Natural killer cell (primary cell): Measurements from ENCODE around the gene VCAN. TPM values are rescaled to one million over a fixed set of nuclear protein-coding genes. Genes with fewer than 3 reads are reported as not detected.

Experiments
- ATAC-seq, 3 donors: fragments of 150-1000 bp in 2 of 3; fragments of 200-7000 bp in 1 of 3; cut with Tn5 transposase; 1 replicate in 1 of 3; 2 replicates in 2 of 3; pipeline ENCODE4 v1.10.0; 2021; ENCODE audit warnings: mild to moderate bottlenecking in 2 of 3, moderate library complexity in 2 of 3
- DNase-seq, 2 donors: peaks; one replicate each; pipeline versions ENCODE4 v3.0.0 to v3.0.0-alpha.2; 2013 to 2021; ENCODE audit warnings: mixed read lengths in 1 of 2
- H3K27ac ChIP-seq: one replicate; pipeline ENCODE4 v1.5.1; 2013; ENCODE audit warnings: mild to moderate bottlenecking, low read length
- H3K27me3 ChIP-seq: one replicate; pipeline ENCODE4 v1.6.1; 2013; ENCODE audit warnings: low read length; ENCODE audit not compliant: control insufficient read depth, insufficient read depth
- H3K36me3 ChIP-seq: one replicate; pipeline ENCODE4 v1.6.1; 2013; ENCODE audit warnings: low read length; ENCODE audit not compliant: control insufficient read depth, insufficient read depth
- H3K4me1 ChIP-seq: one replicate; pipeline ENCODE4 v1.6.1; 2013; ENCODE audit warnings: low read length; ENCODE audit not compliant: control insufficient read depth, insufficient read depth
- H3K4me3 ChIP-seq: one replicate; pipeline ENCODE4 v1.5.1; 2013; ENCODE audit warnings: low read length
- H3K9me3 ChIP-seq: one replicate; pipeline ENCODE4 v1.6.1; 2013; ENCODE audit warnings: low read length; ENCODE audit not compliant: control insufficient read depth, insufficient read depth
- H3K27ac Mint-ChIP-seq, 2 donors: one replicate each; pipeline ENCODE4 v1.8.0; 2022; ENCODE audit warnings: mild to moderate bottlenecking in 2 of 2, mixed read lengths in 2 of 2, moderate library complexity in 1 of 2
- H3K27me3 Mint-ChIP-seq, 2 donors: one replicate each; pipeline ENCODE4 v1.8.0; 2022; ENCODE audit warnings: low read depth in 2 of 2, mixed read lengths in 2 of 2
- H3K36me3 Mint-ChIP-seq: one replicate; pipeline ENCODE4 v1.8.0; 2022; ENCODE audit warnings: mixed read lengths
- H3K4me1 Mint-ChIP-seq, 2 donors: one replicate each; pipeline ENCODE4 v1.8.0; 2022; ENCODE audit warnings: mixed read lengths in 2 of 2
- H3K4me3 Mint-ChIP-seq: one replicate; pipeline ENCODE4 v1.8.0; 2022; ENCODE audit warnings: mild to moderate bottlenecking, moderate library complexity, mixed read lengths
- H3K9me3 Mint-ChIP-seq, 2 donors: one replicate each; pipeline ENCODE4 v1.8.0; 2022; ENCODE audit warnings: mixed read lengths in 2 of 2
- WGBS: methylation state at CpG from one replicate; pipeline ENCODE4 v1.1.7; 2013; ENCODE audit warnings: missing lambda C conversion rate; ENCODE audit not compliant: insufficient coverage; 5-methylcytosine and 5-hydroxymethylcytosine counted together
- intact Hi-C: fragments of 100-400 bp; cut with micrococcal nuclease; formaldehyde crosslinking; loops from one replicate; pipeline ENCODE4 v1.14.2; 2022
- total RNA-seq, 4 donors: library from RNA; stranded (reverse); fragments of 120-200 nt in 1 of 4; gene quantifications; one replicate each; pipeline versions ENCODE4 v1.2.3 to v1.2.4, GENCODE V29; 2013 to 2022
- TF ChIP-seq, protein P1 (sequence below): fragments of 200-600 bp; IDR thresholded peaks from one replicate; pipeline ENCODE4 v1.8.0; 2022; ENCODE audit warnings: antibody characterized with exemption

The VCAN gene
- total RNA-seq, 3 donors from 2014 or later (not counting 1 experiment from before 2014, with no cell fraction given) = 2.3 to 60.1 (median 28.4) TPM

GRCh38 chr5:83446253-83446947 lies 25.1 kb upstream of the VCAN start:
- no peaks in the 10 kb centered on the region for H3K36me3 Mint-ChIP-seq
- TF ChIP-seq, protein P1, sequence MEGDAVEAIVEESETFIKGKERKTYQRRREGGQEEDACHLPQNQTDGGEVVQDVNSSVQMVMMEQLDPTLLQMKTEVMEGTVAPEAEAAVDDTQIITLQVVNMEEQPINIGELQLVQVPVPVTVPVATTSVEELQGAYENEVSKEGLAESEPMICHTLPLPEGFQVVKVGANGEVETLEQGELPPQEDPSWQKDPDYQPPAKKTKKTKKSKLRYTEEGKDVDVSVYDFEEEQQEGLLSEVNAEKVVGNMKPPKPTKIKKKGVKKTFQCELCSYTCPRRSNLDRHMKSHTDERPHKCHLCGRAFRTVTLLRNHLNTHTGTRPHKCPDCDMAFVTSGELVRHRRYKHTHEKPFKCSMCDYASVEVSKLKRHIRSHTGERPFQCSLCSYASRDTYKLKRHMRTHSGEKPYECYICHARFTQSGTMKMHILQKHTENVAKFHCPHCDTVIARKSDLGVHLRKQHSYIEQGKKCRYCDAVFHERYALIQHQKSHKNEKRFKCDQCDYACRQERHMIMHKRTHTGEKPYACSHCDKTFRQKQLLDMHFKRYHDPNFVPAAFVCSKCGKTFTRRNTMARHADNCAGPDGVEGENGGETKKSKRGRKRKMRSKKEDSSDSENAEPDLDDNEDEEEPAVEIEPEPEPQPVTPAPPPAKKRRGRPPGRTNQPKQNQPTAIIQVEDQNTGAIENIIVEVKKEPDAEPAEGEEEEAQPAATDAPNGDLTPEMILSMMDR = no peak
- Histone ChIP-seq H3K4me1 (no peaks in the 10 kb centered on the region), H3K36me3 (no peaks in the 10 kb centered on the region), H3K27me3 (no peaks in the 10 kb centered on the region), H3K27ac (no peak overlapping the region), H3K4me3 (no peak overlapping the region), H3K9me3 (no peaks in the 10 kb centered on the region)
- no peak for ATAC-seq
- DNase-seq = no peak
- no peaks in the 10 kb centered on the region for H3K4me1 Mint-ChIP-seq
- intact Hi-C loops = no loop called here
- no peaks in the 10 kb centered on the region for H3K9me3 Mint-ChIP-seq
- no peak overlapping the region for H3K27ac Mint-ChIP-seq
- WGBS = 100% methylated on average over 2 of the region's 4 CpGs
- H3K27me3 Mint-ChIP-seq = no peaks in the 10 kb centered on the region
- H3K4me3 Mint-ChIP-seq = no peak overlapping the region

- no peaks in the 10 kb centered on the region for H3K27me3 ChIP-seq
- Mint-ChIP-seq H3K4me3 (no peak overlapping the region), H3K36me3 (no peaks in the 10 kb centered on the region), H3K27me3 (no peaks in the 10 kb centered on the region), H3K9me3 (no peaks in the 10 kb centered on the region), H3K4me1 (no peaks in the 10 kb centered on the region), H3K27ac (no peak overlapping the region)
- H3K27ac ChIP-seq = no peak overlapping the region
- 62% methylated on average over 1 of the region's 1 CpG for WGBS
- H3K36me3 ChIP-seq = no peaks in the 10 kb centered on the region
- DNase-seq (no peak), ATAC-seq (no peak)
- no peak overlapping the region for H3K4me3 ChIP-seq
- TF ChIP-seq, protein P1 = no peak
- no peaks in the 10 kb centered on the region for H3K4me1 ChIP-seq
- no peaks in the 10 kb centered on the region for H3K9me3 ChIP-seq
- intact Hi-C loops = no loop called here
These were observed 24.0 kb upstream of the VCAN start for GRCh38 chr5:83447533-83447932.

DNA sequence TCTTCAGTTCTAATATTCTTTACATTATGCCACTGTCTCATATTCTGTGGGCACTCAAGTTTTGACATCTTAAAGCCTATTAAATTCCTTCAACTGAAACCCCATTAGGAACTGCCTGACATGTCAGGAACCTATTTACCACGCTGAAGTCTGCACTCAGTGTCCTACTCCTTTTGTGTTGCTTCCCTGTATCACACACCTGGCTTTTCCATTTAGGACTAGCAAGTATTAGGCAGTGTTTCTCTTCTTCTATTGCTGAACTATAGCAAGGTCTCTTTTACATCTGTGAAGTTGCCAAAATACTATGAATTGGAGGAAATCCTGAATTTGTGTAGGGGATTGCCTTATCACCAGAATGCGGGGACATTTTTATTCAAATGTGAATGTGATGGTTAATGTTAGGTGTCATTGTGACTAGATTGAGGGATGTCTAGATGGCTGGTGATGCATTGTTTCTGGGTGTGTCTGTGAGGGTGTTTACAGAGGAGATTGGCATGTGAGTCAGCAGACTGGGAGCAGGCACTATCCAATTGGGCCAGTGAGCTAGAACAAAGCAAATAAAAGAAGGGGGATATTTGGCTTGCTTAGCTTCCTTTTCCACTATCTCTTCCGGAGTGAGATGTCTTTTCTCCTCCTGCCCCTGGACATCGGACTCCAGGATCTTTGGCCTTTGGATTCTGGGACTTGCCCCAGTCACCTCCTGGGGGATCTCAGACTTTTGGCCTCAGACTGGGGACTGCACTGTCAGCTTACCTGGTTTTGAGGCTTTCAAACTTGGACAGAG lies 21.2 kb upstream of the VCAN start:
- no peaks in the 10 kb centered on the region for H3K4me1 ChIP-seq
- ATAC-seq (no peak), DNase-seq (no peak)
- H3K4me3 Mint-ChIP-seq = no peak overlapping the region
- no peaks in the 10 kb centered on the region for H3K27me3 Mint-ChIP-seq
- H3K9me3 ChIP-seq = peaks cover 3% of the 10 kb centered on the region
- TF ChIP-seq, protein P1 = no peak
- H3K36me3 ChIP-seq = no peaks in the 10 kb centered on the region
- no peaks in the 10 kb centered on the region for H3K27me3 ChIP-seq
- no peak overlapping the region for H3K27ac Mint-ChIP-seq
- intact Hi-C loops = no loop called here
- H3K4me3 ChIP-seq = no peak overlapping the region
- WGBS = 80% methylated on average over 4 of the region's 4 CpGs
- H3K36me3 Mint-ChIP-seq = peaks cover 10% of the 10 kb centered on the region
- H3K27ac ChIP-seq = no peak overlapping the region
- H3K4me1 Mint-ChIP-seq = no peaks in the 10 kb centered on the region
- peaks cover 7 to 10% of the 10 kb centered on the region in 2 donors for H3K9me3 Mint-ChIP-seq
